GM10847 (cell line): ENCODE results near the gene TWNK.

Experiments
- POLR2A ChIP-seq: IDR thresholded peaks from 2 replicates; pipeline ENCODE4 v1.6.1; 2011; ENCODE audit not compliant: insufficient read length; ENCODE audit errors: extremely low read depth

Gene TWNK

GRCh38 chr10:100986952-100987684 lies at the start of gene TWNK, which contains the start of gene MRPL43:
TWNK (plus strand) TSS chr10:100987543; CDS start chr10:100988211, 668 bp downstream.
MRPL43 (minus strand) TSS chr10:100987497; CDS start chr10:100987443, 54 bp downstream.
- peak; percentile 73 for TF ChIP-seq POLR2A

GRCh38 chr10:100939763-100940344 lies 47.5 kb upstream of the TWNK start:
- no peak for TF ChIP-seq POLR2A

- TF ChIP-seq POLR2A: no peak
Observed at GRCh38 chr10:100942229-100942628, 45.1 kb upstream of the TWNK start.

- TF ChIP-seq POLR2A: no peak
Observed at GRCh38 chr10:100943508-100943907, 43.8 kb upstream of the TWNK start.

GRCh38 chr10:100945754-100946153 lies 41.6 kb upstream of the TWNK start:
- TF ChIP-seq POLR2A: no peak

GRCh38 chr10:100948916-100949315 lies 38.4 kb upstream of the TWNK start:
- TF ChIP-seq POLR2A: no peak

- TF ChIP-seq POLR2A: no peak
Observed at GRCh38 chr10:100960251-100960650, 27.1 kb upstream of the TWNK start.

- no peak for TF ChIP-seq POLR2A
Observed at GRCh38 chr10:100962351-100963080, 24.8 kb upstream of the TWNK start.

- TF ChIP-seq POLR2A: no peak
Observed at GRCh38 chr10:100963826-100964225, 23.5 kb upstream of the TWNK start.

GRCh38 chr10:100965820-100966219 lies 21.5 kb upstream of the TWNK start:
- no peak for TF ChIP-seq POLR2A

GRCh38 chr10:100966887-100967286 lies 20.5 kb upstream of the TWNK start:
- TF ChIP-seq POLR2A: no peak

GRCh38 chr10:100967332-100967731 lies 20.0 kb upstream of the TWNK start:
- TF ChIP-seq POLR2A: no peak

GRCh38 chr10:100968062-100968736 lies 19.1 kb upstream of the TWNK start:
- TF ChIP-seq POLR2A: no peak

GRCh38 chr10:100968863-100969186 lies 18.5 kb upstream of the TWNK start:
- TF ChIP-seq POLR2A: no peak

- TF ChIP-seq POLR2A: no peak
Observed at GRCh38 chr10:100969187-100970075, 17.9 kb upstream of the TWNK start, which contains the start of gene SEMA4G. SEMA4G (plus strand) TSS chr10:100969504; CDS start chr10:100972913, 3,409 bp downstream.
